ENCODE data around the gene RFX6.

DNA sequence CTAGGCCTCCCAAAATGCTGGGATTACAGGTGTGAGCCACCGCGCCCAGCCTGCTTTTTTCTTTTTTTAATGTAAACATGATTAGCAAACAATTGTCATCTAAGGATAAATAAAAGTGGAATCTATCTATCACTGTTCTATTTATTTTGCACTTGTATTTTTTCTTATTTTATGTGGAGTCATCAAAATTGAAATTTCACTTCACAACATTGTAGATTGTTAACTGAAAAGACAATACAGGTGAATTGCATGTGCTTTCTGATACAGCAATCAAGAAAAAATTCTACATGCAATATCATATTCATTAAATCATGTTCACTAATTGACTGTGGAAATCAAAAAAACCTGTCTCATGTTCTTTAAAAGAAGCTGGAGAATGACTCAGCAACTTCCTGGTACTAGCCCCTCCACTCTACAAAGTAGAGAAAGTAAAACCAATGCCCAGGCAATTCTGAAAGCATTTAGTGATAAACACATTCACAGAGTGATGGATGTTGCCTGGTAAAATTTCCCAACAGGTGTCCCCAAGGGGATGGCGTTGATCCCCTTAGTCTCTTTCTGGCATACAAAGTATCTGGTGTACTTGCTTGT is 10.7 kb upstream of the RFX6 start:
- TF ChIP-seq POLR2AphosphoS5 (IDR thresholded peaks at IDR 0.05) (no peak), CTCF (IDR thresholded peaks at IDR 0.05) (no peak)
